Mammary epithelial cell (primary cell): Measurements from ENCODE around the gene ZNF827.

Experiments
- EZH2 ChIP-seq: IDR thresholded peaks from 2 replicates; pipeline ENCODE4 v1.6.1; 2012; ENCODE audit warnings: low read length, inconsistent platforms, borderline replicate concordance
- TF ChIP-seq, protein P1 (sequence below), 2 donors: IDR thresholded peaks in 1 of 2; conservative IDR thresholded peaks in 1 of 2; 2 replicates each; pipeline ENCODE4 v1.5.1; 2011 to 2012; ENCODE audit warnings: inconsistent platforms in 2 of 2, low read length in 2 of 2, mild to moderate bottlenecking in 2 of 2, control low read depth in 1 of 2, low read depth in 1 of 2; ENCODE audit not compliant: insufficient read depth in 1 of 2; ENCODE audit errors: extremely low read depth in 1 of 2

DNA sequence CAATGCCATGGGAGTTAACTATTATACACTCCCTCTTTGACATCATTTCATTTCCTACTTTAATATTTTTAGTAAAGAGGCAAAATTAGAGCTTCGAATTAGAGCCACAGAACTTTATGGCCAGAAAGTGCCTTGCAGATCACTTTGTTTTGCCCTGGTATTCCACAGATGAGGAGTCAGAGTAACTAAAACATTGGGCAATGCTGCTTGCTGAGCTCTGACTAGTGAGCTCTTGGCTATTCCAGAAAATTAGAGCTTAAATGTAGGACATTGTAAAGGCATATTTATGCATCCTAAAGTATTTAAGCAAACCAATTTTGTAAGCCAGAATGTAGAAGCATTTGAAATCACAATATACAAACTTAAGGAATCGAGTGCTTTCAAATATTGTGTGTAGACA, 6.3 kb upstream of the ZNF827 start:
- TF ChIP-seq, protein P1, sequence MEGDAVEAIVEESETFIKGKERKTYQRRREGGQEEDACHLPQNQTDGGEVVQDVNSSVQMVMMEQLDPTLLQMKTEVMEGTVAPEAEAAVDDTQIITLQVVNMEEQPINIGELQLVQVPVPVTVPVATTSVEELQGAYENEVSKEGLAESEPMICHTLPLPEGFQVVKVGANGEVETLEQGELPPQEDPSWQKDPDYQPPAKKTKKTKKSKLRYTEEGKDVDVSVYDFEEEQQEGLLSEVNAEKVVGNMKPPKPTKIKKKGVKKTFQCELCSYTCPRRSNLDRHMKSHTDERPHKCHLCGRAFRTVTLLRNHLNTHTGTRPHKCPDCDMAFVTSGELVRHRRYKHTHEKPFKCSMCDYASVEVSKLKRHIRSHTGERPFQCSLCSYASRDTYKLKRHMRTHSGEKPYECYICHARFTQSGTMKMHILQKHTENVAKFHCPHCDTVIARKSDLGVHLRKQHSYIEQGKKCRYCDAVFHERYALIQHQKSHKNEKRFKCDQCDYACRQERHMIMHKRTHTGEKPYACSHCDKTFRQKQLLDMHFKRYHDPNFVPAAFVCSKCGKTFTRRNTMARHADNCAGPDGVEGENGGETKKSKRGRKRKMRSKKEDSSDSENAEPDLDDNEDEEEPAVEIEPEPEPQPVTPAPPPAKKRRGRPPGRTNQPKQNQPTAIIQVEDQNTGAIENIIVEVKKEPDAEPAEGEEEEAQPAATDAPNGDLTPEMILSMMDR (conservative IDR thresholded peaks at IDR 0.05 in 1 of 2, IDR thresholded peaks at IDR 0.05 in 1 of 2; ENCODE audit: extremely low read depth in 1 of 2, insufficient read depth in 1 of 2, low read depth in 1 of 2, low read length in 2 of 2) = no peak
- TF ChIP-seq EZH2 = no peak
